NCI-H2227 (cell line): Measurements from ENCODE around the gene BTD.
"Not testable (repeated sequence)": the region's sequence is repeated elsewhere in the genome, so short reads cannot be mapped to it uniquely, and the experiment has no call there.

ENCODE experiments used
- DNase-seq: peaks from one replicate; lab custom pipeline; 2025; ENCODE audit not compliant: unreplicated experiment; lab: John Stamatoyannopoulos, UW

The BTD gene

DNA sequence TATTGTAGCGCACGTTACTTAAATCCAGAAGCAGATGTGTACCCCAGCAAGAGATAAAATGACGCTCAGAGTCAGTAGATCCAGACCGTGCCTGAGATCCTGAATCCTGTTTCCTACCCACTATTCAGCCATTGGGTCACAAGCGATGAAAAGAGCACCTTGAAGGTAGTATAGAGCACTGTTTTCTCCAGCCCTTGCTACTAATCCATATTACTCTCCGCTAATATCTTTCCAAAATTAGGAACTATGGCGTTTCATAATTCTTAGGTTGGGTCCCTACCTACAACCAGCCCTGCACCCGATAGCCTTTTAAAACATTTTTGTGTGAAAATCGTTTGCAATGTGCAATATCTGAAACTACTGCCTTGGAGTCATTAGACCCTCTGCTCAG is 596 bp downstream of the BTD start:
- DNase-seq: no peak

DNA sequence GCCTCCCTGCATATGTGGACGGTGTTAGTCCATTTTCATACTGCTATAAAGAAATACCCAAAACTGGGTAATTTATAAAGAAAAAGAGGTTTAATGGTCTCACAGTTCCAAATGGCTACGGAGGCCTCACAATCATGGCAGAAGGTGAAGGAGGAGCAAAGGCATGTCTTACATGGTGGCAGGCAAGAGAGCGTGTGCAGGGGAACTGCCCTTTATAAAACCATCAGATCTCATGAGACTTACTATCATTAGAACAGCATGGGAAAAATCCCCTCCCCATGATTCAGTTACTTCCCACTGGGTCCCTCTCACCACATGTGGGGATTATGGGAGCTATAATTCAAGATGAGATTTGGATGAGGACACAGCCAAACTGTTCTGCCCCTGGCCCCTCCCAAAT is 1.3 kb downstream of the BTD start:
- not testable (repeated sequence) for DNase-seq

- DNase-seq: not testable (repeated sequence)
Measured at GRCh38 chr3:15604584-15604983, 3.0 kb downstream of the BTD start.

GRCh38 chr3:15606434-15606891 is 4.9 kb downstream of the BTD start:
- DNase-seq: no peak

DNA sequence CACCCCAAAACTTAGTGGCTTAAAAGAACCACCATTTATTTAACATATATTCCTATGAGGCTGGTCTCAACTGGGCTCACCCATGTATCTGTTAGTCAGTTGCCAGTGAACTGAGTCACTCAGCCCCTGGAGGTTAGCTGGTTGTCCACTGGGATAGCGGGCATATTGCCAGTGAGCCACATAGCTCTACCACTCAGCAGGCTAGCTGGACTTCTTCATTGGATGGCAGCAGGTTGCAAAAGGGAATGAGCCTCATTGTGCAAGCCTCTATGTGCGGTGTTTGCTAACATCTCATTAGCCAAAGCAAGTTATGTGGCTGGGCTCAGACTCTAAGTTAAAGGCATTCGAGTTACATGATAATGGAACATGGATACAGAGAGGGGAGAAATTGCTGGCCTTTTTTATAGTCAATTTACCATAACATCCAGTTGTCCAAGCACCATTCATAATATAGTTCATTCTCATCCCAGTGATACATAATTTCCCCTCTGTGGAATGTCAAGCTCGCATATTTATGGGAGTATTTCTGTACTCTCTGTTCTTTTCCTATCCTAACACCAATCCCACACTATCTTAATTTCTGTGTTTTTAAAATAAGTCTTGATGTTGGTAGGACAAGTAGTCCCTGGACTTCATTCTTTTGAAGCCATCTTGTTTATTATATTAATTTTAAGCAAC is 8.7 kb downstream of the BTD start:
- no peak for DNase-seq

DNA sequence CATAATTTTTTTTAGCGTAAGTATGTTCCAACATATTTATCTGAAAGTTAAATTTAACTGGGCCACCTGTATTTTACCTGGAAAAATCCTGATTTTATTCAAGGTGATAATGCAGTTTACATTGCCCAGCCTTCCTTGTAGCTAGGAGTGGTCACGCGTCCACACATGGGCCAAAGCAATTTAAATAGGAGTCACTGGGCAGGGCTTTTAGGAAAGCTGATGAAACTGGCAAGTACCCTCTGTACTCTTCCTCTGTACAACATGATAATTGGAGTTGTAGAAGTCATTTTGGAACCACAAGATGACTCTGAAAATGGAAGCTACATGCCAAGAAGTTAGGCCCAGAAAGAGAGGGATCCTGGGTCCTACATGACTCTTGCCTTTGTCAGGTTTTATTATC is 9.5 kb downstream of the BTD start:
- DNase-seq: no peak

DNA sequence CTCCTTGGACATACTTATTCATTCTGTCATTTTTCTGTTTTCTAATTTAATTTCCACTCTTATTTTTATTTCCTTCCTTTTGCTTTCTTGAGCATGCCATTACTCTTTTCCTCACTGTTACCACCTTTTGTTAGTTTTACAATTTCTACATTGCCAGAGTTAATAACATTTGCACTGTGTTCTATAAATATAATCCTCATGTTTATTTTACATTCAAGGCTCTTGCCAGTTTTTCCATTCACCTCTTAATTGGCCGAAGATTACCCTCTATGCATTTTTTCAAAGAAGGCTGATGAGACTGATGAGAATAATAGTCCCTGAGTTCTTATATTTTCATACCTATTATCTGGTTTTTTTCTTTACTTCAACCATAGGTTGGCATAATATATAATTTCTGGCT is 10.5 kb downstream of the BTD start:
- DNase-seq: no peak

GRCh38 chr3:15614958-15615357 is 13.4 kb downstream of the BTD start:
- DNase-seq: no peak

GRCh38 chr3:15616053-15616452 is 14.5 kb downstream of the BTD start:
- no peak for DNase-seq

GRCh38 chr3:15619659-15620464 is 18.3 kb downstream of the BTD start:
- not testable (repeated sequence) for DNase-seq

DNA sequence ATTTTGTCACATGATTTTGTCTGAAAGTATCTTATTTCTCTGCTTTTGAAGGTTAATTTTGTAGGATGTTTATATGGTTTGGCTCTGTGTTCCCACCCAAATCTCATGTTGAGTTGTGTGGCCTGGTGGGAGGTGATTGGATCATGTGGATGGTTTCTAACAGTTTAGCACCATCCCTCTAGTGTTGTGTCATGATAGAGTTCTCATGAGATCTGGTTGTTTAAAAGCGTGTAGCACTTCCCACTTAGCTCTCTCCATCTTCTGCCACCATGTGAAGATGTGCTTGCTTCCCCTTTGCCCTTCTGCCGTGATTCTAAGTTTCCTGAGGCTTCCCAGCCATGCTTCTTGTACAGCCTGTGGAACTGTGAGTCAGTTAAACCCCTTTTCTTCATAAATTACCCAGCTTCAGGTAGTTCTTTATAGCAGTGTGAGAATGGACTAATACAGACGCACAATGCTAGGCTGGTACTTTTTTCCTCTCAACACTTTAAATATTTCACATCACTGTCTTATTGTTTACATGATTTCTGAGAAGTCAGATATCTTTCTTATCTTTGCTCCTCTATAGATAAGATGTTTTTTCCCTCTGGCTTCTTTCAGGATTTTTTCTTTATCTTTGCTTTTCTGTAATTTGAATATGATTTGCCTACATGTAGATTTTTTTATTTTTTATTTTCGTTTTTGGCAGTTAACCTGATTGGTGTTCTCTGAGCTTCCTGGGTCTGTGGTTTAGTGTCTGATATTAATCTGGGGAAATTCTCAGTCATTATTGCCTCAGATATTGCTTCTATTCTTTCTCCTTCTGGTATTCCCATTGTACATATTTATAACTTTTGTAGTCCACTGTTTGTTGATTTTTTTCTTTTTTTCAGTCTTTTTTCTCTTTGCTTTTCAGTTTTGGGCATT is 22.2 kb downstream of the BTD start:
- DNase-seq: no peak

- no peak for DNase-seq
Measured at GRCh38 chr3:15628967-15629366, 27.4 kb downstream of the BTD start.

GRCh38 chr3:15629860-15630597 is 28.5 kb downstream of the BTD start:
- peak; percentile 69 for DNase-seq

DNA sequence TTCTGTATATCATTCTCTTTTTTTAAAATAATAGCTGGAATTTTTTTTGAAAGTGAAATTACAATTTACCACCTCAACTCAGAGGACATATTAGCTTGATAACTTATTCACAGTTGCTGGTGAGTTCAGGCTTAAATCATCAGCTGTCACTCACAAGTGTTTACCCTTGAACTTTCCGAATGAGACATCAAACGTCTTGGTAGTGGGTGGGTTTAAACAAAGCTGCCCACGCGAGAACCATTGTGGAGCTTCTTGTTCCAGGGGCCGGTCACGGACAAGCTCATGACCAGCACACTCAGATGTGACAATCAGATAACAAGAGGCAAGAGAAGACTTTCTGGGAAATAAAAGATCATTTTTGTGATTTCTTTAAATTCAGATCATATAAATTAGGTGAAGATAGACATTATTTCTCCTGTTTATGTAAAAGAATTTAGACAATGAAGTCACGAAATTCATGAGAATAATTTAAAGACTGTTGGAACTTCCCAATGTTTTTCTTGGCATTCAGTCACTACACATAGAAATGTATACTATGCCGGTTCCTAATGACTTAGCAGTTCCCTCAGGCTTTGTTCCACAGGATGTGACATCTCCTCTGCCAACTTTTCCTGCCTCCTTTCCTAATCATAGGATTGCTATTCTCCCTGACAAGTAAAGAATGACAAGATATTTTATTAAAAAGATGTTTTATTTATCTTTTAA is 29.3 kb downstream of the BTD start:
- DNase-seq: no peak

DNA sequence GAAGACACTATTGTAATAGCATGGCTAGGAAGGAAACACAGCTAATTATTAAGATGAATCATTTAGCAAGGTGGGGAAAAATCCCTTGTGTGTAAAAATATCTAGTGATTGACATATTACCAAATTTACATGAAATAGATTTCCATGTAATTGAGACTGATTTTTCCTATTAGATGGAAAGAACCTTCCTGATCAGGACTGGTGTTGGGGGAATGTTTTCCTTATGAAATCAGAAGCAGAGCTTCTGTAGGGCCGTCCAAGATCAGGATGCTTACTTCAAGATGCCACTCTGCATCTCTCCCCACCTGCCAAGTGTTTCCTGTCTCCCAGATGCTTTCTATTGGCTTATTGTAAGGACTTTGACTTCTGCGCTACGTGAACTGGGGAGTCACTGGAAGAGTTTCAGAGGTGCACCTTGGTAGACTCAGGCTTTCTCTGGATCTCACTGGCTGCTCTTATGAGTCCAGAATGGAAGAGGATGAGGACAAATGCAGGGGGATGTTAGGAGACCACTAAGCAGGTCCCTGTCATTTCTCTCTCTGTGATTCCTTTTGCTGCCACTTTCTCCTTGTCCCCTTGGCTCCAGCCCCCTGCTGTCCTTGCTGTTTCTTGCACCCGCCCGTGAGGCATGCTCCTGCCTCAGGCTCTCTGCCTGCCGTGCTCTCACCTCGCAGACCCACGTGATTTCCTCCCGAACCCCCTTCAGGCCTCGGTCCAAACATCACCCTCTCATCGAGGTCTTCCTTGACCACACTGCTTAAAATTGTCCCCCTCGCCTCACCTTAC is 30.1 kb downstream of the BTD start:
- DNase-seq: no peak

GRCh38 chr3:15632212-15632580 is 30.7 kb downstream of the BTD start:
- no peak for DNase-seq

DNA sequence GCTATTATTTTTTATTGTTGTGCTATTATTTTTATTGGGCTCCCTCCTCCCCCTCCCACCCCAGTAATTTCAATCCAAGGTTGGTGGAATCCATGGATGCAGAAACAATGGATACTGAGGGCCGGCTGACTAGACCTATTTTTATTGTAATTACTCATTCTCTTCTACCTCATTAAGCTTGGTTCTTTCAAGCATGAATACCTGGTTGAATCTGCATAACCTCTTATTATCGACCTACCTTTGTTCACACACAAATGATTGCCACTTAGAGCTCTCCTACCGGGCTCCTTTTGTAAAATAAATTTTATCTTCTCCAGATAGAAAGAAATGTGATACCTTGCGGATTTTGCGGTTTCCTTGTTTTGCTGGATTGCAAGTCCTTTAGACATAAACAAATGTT is 31.6 kb downstream of the BTD start:
- peak; percentile 2 for DNase-seq

DNA sequence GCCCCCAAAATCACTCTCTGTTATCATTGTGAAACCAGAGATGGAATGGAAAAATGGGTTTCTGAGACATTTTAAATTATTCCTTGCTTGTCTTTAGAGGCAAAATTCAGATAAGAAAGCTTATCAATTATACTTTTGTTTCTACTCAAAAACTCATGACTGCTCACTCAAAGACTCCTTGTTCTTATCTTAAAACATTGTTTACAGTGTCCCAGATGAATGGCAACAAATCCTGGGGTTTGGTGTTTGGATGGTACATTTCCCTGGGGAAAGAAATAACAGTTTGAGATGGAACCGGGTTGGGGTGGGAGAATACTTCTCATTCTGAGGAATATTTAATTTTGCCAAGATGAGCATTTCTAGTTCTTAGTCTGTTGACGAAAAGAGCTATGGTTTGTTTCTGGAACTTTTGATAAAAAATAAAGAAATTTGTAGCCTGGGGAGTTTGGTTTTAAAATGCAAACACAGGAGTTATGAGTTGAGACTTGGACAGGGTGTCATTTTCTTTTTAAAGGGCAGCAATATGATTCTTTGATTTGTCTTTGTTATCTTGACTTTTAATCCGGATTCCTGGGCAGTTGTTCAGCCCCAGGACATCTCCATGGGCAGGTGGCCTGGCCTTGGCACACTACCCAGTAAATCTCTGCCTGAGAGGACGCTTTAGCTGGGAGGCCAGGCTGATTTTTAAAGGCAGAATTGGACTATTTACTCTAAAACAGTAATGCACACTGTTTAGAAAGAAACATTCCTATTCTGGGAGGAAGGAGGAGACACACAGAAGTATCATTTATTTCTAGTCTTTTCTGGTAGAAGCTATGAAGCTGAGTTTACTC is 32.4 kb downstream of the BTD start:
- DNase-seq: no peak

DNA sequence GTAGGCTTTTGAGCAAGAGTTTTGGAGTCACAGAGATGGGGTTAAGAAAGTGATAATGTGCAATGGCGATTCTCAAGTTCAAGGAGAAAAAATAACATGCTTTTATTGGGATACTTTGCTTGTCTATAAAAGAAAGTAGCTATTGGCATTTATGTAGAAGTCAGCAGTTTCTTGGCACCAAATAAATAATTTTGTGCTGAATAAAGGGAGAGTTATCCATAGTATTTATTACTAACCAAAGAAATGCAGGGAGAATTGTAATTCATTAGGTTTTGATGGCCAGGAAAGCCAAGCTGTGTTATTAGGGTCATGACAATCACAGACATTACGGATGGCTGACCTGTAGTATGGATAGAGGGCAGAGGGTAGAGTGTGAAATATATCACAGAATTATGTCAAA is 33.1 kb downstream of the BTD start:
- DNase-seq: no peak
